ENCODE data around the gene JPT2. TPM values are rescaled to one million over a fixed set of nuclear protein-coding genes. Genes with fewer than 3 reads are reported as not detected.

Gene JPT2
- total RNA-seq, 1 experiment from 2014 or later: 200 TPM

DNA sequence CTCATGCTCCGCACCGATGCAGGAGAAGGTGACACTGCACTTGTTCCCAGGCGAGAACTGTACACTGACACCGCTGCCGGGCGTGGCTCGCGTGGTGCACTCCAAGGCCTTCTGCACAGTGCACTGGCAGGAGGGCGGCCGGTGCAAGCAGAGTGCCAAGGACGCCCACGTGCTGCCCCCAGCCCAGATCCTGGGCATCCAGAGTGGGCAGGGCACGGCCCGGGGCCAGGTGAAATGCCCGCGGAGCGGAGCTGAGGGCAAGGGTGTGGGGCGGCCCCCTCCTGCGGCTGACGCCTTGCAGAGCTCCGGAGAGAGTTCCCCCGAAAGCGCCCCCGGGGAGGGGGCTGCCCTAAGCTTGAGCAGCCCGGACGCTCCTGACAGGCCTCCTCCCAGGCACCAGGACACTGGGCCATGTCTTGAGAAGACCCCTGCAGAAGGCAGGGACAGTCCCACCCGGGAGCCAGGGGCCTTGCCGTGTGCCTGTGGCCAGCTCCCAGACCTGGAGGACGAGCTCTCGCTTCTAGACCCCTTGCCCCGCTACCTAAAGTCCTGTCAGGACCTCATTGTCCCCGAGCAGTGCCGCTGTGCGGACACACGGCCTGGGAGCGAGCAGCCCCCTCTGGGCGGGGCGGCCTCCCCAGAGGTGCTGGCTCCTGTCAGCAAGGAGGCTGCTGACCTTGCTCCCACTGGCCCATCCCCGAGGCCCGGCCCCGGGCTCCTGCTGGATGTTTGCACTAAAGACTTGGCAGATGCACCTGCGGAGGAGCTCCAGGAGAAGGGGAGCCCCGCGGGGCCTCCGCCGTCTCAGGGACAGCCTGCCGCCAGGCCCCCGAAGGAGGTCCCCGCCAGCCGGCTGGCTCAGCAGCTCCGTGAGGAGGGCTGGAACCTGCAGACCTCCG is 21.9 kb upstream of the JPT2 start:
- Histone ChIP-seq H3K27me3 (replicated peaks; ENCODE audit: insufficient read depth, low read depth, low read length, poor library complexity) (no peaks in the 10 kb centered on the region), H3K36me3 (ENCODE audit: insufficient read depth, low read length, poor library complexity, severe bottlenecking) (peaks cover 48% of the 10 kb centered on the region), H3K4me3 (ENCODE audit: low read depth, low read length, poor library complexity, severe bottlenecking) (no peak overlapping the region), H3K4me1 (ENCODE audit: insufficient read depth, low read length, poor library complexity, severe bottlenecking) (no peaks in the 10 kb centered on the region), H3K27ac (ENCODE audit: low read depth, low read length, poor library complexity, severe bottlenecking) (no peak overlapping the region), H3K9me3 (ENCODE audit: low read depth, low read length, poor library complexity, severe bottlenecking) (no peaks in the 10 kb centered on the region)
- ChIA-PET CTCF (no interaction called here), POLR2A (ENCODE audit: low non-redundant PET) (no interaction called here)
- DNase-seq (ENCODE audit: low spot score): no peak
- intact Hi-C loops (cut with micrococcal nuclease; ENCODE audit: unreplicated experiment): no loop called here
- no TSS peak for BruUV-seq (replicated peaks)
- no peak for TF ChIP-seq EZH2 (IDR thresholded peaks at IDR 0.05; ENCODE audit: borderline replicate concordance, low read depth, low read length, poor library complexity, severe bottlenecking)
- TF ChIP-seq, protein P1, sequence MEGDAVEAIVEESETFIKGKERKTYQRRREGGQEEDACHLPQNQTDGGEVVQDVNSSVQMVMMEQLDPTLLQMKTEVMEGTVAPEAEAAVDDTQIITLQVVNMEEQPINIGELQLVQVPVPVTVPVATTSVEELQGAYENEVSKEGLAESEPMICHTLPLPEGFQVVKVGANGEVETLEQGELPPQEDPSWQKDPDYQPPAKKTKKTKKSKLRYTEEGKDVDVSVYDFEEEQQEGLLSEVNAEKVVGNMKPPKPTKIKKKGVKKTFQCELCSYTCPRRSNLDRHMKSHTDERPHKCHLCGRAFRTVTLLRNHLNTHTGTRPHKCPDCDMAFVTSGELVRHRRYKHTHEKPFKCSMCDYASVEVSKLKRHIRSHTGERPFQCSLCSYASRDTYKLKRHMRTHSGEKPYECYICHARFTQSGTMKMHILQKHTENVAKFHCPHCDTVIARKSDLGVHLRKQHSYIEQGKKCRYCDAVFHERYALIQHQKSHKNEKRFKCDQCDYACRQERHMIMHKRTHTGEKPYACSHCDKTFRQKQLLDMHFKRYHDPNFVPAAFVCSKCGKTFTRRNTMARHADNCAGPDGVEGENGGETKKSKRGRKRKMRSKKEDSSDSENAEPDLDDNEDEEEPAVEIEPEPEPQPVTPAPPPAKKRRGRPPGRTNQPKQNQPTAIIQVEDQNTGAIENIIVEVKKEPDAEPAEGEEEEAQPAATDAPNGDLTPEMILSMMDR (conservative IDR thresholded peaks at IDR 0.05; ENCODE audit: low read depth, low read length): no peak

DNA sequence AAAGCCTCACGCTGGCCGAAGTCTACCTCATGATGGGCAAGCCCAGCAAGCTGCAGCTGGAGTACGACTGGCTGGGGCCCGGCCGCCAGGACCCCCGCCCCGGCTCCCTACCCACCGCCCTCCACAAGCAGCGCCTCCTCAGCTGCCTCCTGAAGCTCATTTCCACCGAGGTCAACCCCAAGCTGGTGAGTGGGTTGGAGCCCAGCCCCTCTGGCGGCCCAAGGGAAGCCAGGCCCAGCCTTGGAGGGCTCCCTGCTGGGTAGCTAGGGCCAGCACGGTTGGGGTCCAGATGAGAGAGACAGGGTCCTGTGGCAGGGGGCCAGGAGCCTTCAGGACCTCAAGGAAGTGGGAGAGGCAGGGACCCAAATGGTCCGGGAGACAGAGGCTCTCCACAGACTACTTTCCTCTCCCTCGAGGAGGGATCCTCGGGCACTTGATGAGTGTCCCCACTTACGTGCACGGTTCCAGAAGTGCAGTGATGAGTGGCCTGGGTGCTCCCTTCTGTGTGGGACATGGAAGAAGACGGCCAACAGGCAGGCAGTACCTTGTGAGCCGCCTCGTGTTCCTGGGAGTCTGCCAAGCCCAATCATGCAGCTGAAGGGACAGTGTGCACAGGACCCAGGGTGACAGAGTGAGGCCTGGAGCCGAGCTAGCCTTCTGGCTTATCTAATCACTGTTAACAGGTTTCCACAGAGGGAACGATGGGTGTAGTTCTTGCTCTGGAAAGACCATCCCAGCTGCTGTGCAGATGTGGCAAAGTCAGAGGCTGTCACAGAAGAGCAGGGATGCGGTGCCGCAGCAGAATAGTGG is 21.1 kb upstream of the JPT2 start:
- no peaks in the 10 kb centered on the region for H3K27me3 ChIP-seq (replicated peaks; ENCODE audit: insufficient read depth, low read depth, low read length, poor library complexity)
- POLR2A ChIA-PET (ENCODE audit: low non-redundant PET): no interaction called here
- TF ChIP-seq, protein P1 (conservative IDR thresholded peaks at IDR 0.05; ENCODE audit: low read depth, low read length): no peak
- no peak for TF ChIP-seq EZH2 (IDR thresholded peaks at IDR 0.05; ENCODE audit: borderline replicate concordance, low read depth, low read length, poor library complexity, severe bottlenecking)
- intact Hi-C loops (cut with micrococcal nuclease; ENCODE audit: unreplicated experiment): no loop called here
- H3K9me3 ChIP-seq (ENCODE audit: low read depth, low read length, poor library complexity, severe bottlenecking): no peaks in the 10 kb centered on the region
- peaks cover 48% of the 10 kb centered on the region for H3K36me3 ChIP-seq (ENCODE audit: insufficient read depth, low read length, poor library complexity, severe bottlenecking)
- CTCF ChIA-PET: no interaction called here
- H3K27ac ChIP-seq (ENCODE audit: low read depth, low read length, poor library complexity, severe bottlenecking): no peak overlapping the region
- H3K4me1 ChIP-seq (ENCODE audit: insufficient read depth, low read length, poor library complexity, severe bottlenecking): no peaks in the 10 kb centered on the region
- BruUV-seq (replicated peaks): no TSS peak
- no peak overlapping the region for H3K4me3 ChIP-seq (ENCODE audit: low read depth, low read length, poor library complexity, severe bottlenecking)
- DNase-seq (ENCODE audit: low spot score): no peak

DNA sequence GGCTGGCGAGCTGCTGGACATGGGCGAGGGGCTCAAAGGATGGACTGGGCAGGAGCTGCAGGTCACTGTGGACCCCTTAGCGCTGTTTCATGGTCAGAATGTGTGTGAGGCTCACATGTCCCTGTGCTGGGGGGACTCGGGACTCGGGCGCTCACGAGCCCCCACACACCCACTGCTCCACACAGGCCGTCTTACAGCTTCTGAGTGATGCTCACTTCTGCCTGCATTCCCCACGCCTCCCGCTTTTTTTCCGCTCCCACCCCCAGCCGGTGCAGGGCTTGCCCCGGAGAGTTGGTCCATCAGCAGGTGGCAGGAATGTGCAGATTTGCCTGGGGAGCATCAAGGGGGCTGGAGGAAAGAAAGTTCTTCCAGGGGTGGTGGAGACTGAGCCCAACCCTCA is 20.2 kb upstream of the JPT2 start:
- H3K4me3 ChIP-seq (ENCODE audit: low read depth, low read length, poor library complexity, severe bottlenecking): no peak overlapping the region
- CTCF ChIA-PET: no interaction called here
- H3K27me3 ChIP-seq (replicated peaks; ENCODE audit: insufficient read depth, low read depth, low read length, poor library complexity): no peaks in the 10 kb centered on the region
- H3K4me1 ChIP-seq (ENCODE audit: insufficient read depth, low read length, poor library complexity, severe bottlenecking): no peaks in the 10 kb centered on the region
- TF ChIP-seq, protein P1 (conservative IDR thresholded peaks at IDR 0.05; ENCODE audit: low read depth, low read length): no peak
- TF ChIP-seq EZH2 (IDR thresholded peaks at IDR 0.05; ENCODE audit: borderline replicate concordance, low read depth, low read length, poor library complexity, severe bottlenecking): no peak
- POLR2A ChIA-PET (ENCODE audit: low non-redundant PET): no interaction called here
- no peak for DNase-seq (ENCODE audit: low spot score)
- no peaks in the 10 kb centered on the region for H3K9me3 ChIP-seq (ENCODE audit: low read depth, low read length, poor library complexity, severe bottlenecking)
- peaks cover 50% of the 10 kb centered on the region for H3K36me3 ChIP-seq (ENCODE audit: insufficient read depth, low read length, poor library complexity, severe bottlenecking)
- BruUV-seq (replicated peaks): no TSS peak
- intact Hi-C loops (cut with micrococcal nuclease; ENCODE audit: unreplicated experiment): no loop called here
- no peak overlapping the region for H3K27ac ChIP-seq (ENCODE audit: low read depth, low read length, poor library complexity, severe bottlenecking)

Measured in A673 (cell line).